ENCODE results near the gene CENPT. TPM values are rescaled to one million over a fixed set of nuclear protein-coding genes. Genes with fewer than 3 reads are reported as not detected.

The CENPT gene
- total and polyA plus RNA-seq, 2 of the 13 experiments (the other 11 are each of a cell fraction or from before 2014, with no cell fraction given): 40.9 to 43.3 TPM

- no peak for DNase-seq (ENCODE audit: low spot score)
- intact Hi-C loops (cut with micrococcal nuclease; ENCODE audit: unreplicated experiment) (loop anchor here (2.0 kb wide), 1 partner anchor 36 kb away; no protein-coding TSS in a partner anchor), in situ Hi-C loops (cut with HindIII; ENCODE audit: extremely low pct_ligation_motif_present, low pct_unique_long_range_greater_than_20kb) (no loop called here)
- TF ChIP-seq KLF16 (CRISPR knock-in tag; IDR thresholded peaks at IDR 0.05): 0 out of 4 replicates have a peak, but pooled peaks of 1 of the 2 experiments have one; percentile 4
- no peak for TF ChIP-seq HOMEZ (CRISPR knock-in tag; IDR thresholded peaks at IDR 0.05; ENCODE audit: low read depth)
- TF ChIP-seq SP140L (CRISPR knock-in tag; IDR thresholded peaks at IDR 0.05; ENCODE audit: borderline replicate concordance): 0 out of 2 replicates have a peak, but pooled peaks have one; percentile 44
- Histone ChIP-seq H3K9me3 (ENCODE audit: low read length) (no peaks in the 10 kb centered on the region), H3K9ac (ENCODE audit: insufficient read depth, low read depth, low read length) (peak overlapping the region; percentile 69), H3K36me3 (replicated peaks in 1 of 2; ENCODE audit: control insufficient read depth in 1 of 2, insufficient read depth in 2 of 2, low read length in 2 of 2) (no peaks in the 10 kb centered on the region), H3K4me1 (ENCODE audit: insufficient read depth, low read length) (peaks cover 41% of the 10 kb centered on the region), H3K27me3 (ENCODE audit: control insufficient read depth in 1 of 2, insufficient read depth in 2 of 2, low read length in 2 of 2) (no peaks in the 10 kb centered on the region; a peak in 1 of 5 replicates), H3K4me2 (ENCODE audit: low read depth, low read length) (peak overlapping the region; percentile 79), H3K27ac (ENCODE audit: extremely low read length, insufficient read depth, low read length) (peak overlapping the region; percentile 45), H3K4me3 (replicated peaks in 1 of 3; ENCODE audit: insufficient read depth in 1 of 3, low read depth in 2 of 3, low read length in 3 of 3) (peak overlapping the region; percentile 64 to 99 (median 65)), H3K79me2 (ENCODE audit: insufficient read depth, low read length) (peaks cover 36% of the 10 kb centered on the region), H4K20me1 (ENCODE audit: insufficient read depth, low read length) (peaks cover 7% of the 10 kb centered on the region; the same call in 1 of the 2 replicates), H2AFZ (ENCODE audit: low read length) (peak overlapping the region; percentile 29)
- ChIA-PET POLR2A (interaction anchor here (1.0 to 3.0 kb wide), 8 partner anchors 9 to 193 kb away, joined by 3 to 32 read pairs (median 5); partner anchors contain the start of genes LCAT, NFATC3, NRN1L and RANBP10), CTCF (ENCODE audit: low intra/inter-chr PET ratio, low total read pairs) (no interaction called here)
- WGBS (ENCODE audit: low lambda C conversion rate): 71% methylated on average over 5 of the region's 5 CpGs
- no peak for FAIRE-seq
- no TSS peak for BruUV-seq (replicated peaks)
- no peak for ATAC-seq
Measured at GRCh38 chr16:67892375-67892774, 44.9 kb upstream of the CENPT start.

- WGBS (ENCODE audit: low lambda C conversion rate): 75% methylated on average over 3 of the region's 3 CpGs
- in situ Hi-C loops (cut with HindIII; ENCODE audit: extremely low pct_ligation_motif_present, low pct_unique_long_range_greater_than_20kb): loop anchor here (5.0 to 10.0 kb wide), 2 partner anchors 39 to 156 kb away; no protein-coding TSS in a partner anchor
- H4K20me1 ChIP-seq (ENCODE audit: insufficient read depth, low read length): no peaks in the 10 kb centered on the region
- TF ChIP-seq ZNF605 (CRISPR knock-in tag; IDR thresholded peaks at IDR 0.05): no peak
- TF ChIP-seq CSRNP2 (CRISPR knock-in tag; conservative IDR thresholded peaks at IDR 0.05; ENCODE audit: low read depth): no peak
- TF ChIP-seq ZNF773 (CRISPR knock-in tag; IDR thresholded peaks at IDR 0.05; ENCODE audit: borderline replicate concordance): no peak
- TF ChIP-seq ZNF557 (CRISPR knock-in tag; IDR thresholded peaks at IDR 0.05): no peak
- TF ChIP-seq SOX5 (CRISPR knock-in tag; IDR thresholded peaks at IDR 0.05; ENCODE audit: borderline replicate concordance): no peak
- no peak for TF ChIP-seq PRMT3 (CRISPR knock-in tag; IDR thresholded peaks at IDR 0.05; ENCODE audit: borderline replicate concordance, low read depth)
- TF ChIP-seq GABPA (IDR thresholded peaks at IDR 0.05; ENCODE audit: low read depth, low read length): no peak
- TF ChIP-seq GABPA (CRISPR knock-in tag; IDR thresholded peaks at IDR 0.05; ENCODE audit: low read depth): no peak
- TF ChIP-seq XBP1 (CRISPR knock-in tag; IDR thresholded peaks at IDR 0.05): no peak
- TF ChIP-seq ZNF18 (CRISPR knock-in tag; IDR thresholded peaks at IDR 0.05; ENCODE audit: insufficient replicate concordance): no peak
- no peak for TF ChIP-seq SP5 (CRISPR knock-in tag; IDR thresholded peaks at IDR 0.05; ENCODE audit: borderline replicate concordance, low read depth)
Measured at GRCh38 chr16:67888331-67888730, 40.8 kb upstream of the CENPT start.

More at GRCh38 chr16:67888331-67888730, 40.8 kb upstream of the CENPT start:
- Histone ChIP-seq H3K9ac (ENCODE audit: insufficient read depth, low read depth, low read length) (no peak overlapping the region), H3K4me2 (ENCODE audit: low read depth, low read length) (no peak overlapping the region), H3K9me3 (ENCODE audit: low read length) (no peaks in the 10 kb centered on the region), H3K27ac (ENCODE audit: extremely low read length, insufficient read depth, low read length) (no peak overlapping the region), H3K36me3 (replicated peaks in 1 of 2; ENCODE audit: control insufficient read depth in 1 of 2, insufficient read depth in 2 of 2, low read length in 2 of 2) (peaks cover 7 to 21% of the 10 kb centered on the region in 2 experiments), H3K27me3 (ENCODE audit: control insufficient read depth in 1 of 2, insufficient read depth in 2 of 2, low read length in 2 of 2) (no peaks in the 10 kb centered on the region; a peak in 1 of 5 replicates), H3K4me1 (ENCODE audit: insufficient read depth, low read length) (peaks cover 24% of the 10 kb centered on the region), H2AFZ (ENCODE audit: low read length) (no peak overlapping the region), H3K79me2 (ENCODE audit: insufficient read depth, low read length) (peaks cover 1% of the 10 kb centered on the region), H3K4me3 (replicated peaks in 1 of 3; ENCODE audit: insufficient read depth in 1 of 3, low read depth in 2 of 3, low read length in 3 of 3) (no peak overlapping the region)
- ATAC-seq: no peak
- no peak for DNase-seq (ENCODE audit: low spot score)
- intact Hi-C loops (cut with micrococcal nuclease; ENCODE audit: unreplicated experiment): no loop called here
- no TSS peak for BruUV-seq (replicated peaks)
- ChIA-PET POLR2A (interaction anchor here (1.2 kb wide), 1 partner anchor 47 kb away, joined by 4 read pairs; no protein-coding TSS in a partner anchor), CTCF (ENCODE audit: low intra/inter-chr PET ratio, low total read pairs) (no interaction called here)
- FAIRE-seq: no peak
